NCI-H526 (cell line): ENCODE measurements around the gene ZNF813.

Source experiments
- DNase-seq, 2 experiments: peaks; one replicate each; lab custom pipeline; 2025; lab: John Stamatoyannopoulos, UW

ZNF813 gene

GRCh38 chr19:53520547-53521372 lies 53.2 kb downstream of the ZNF813 start:
- peak; percentile 99 for DNase-seq

- DNase-seq = peak in 1 of 2 experiments; percentile 51
Measured at GRCh38 chr19:53521373-53522202, 54.1 kb downstream of the ZNF813 start.

- no peak for DNase-seq
Measured at GRCh38 chr19:53525922-53526321, 58.4 kb downstream of the ZNF813 start.

- no peak for DNase-seq
Measured at GRCh38 chr19:53530622-53531021, 63.1 kb downstream of the ZNF813 start.

- DNase-seq = no peak
Measured at GRCh38 chr19:53531457-53531856, 63.9 kb downstream of the ZNF813 start.

- DNase-seq = no peak
Measured at GRCh38 chr19:53532362-53532761, 64.8 kb downstream of the ZNF813 start.

GRCh38 chr19:53536225-53536548 lies 68.7 kb downstream of the ZNF813 start:
- DNase-seq = no peak

- peak; percentile 66 to 74 for DNase-seq
Measured at GRCh38 chr19:53537121-53537520, 69.6 kb downstream of the ZNF813 start.

- peak; percentile 90 to 93 for DNase-seq
Measured at GRCh38 chr19:53537521-53538377, 70.2 kb downstream of the ZNF813 start, which contains the start of gene ZNF331. Gene ZNF331 (plus strand): TSS chr19:53538145. CDS start chr19:53569377, 31,232 bp downstream.

GRCh38 chr19:53538378-53539109 lies 71.0 kb downstream of the ZNF813 start:
- DNase-seq = peak in 1 of 2 experiments; percentile 55

GRCh38 chr19:53540091-53540490 lies 72.6 kb downstream of the ZNF813 start:
- DNase-seq = no peak

- DNase-seq = no peak
Measured at GRCh38 chr19:53541971-53542370, 74.4 kb downstream of the ZNF813 start.

GRCh38 chr19:53545271-53546065 lies 77.9 kb downstream of the ZNF813 start:
- no peak for DNase-seq
